Measurements from ENCODE around the gene TMEM167A. TPM values are rescaled to one million over a fixed set of nuclear protein-coding genes. Genes with fewer than 3 reads are reported as not detected.
"Not testable (repeated sequence)": the region's sequence is repeated elsewhere in the genome, so short reads cannot be mapped to it uniquely, and the experiment has no call there.

The TMEM167A gene
- total RNA-seq, 1 experiment from 2014 or later: 76.5 TPM

- Histone ChIP-seq H3K36me3 (replicated peaks; ENCODE audit: control insufficient read depth, insufficient read depth, low read length) (no peaks in the 10 kb centered on the region; the same call in 1 of the 2 replicates), H3K27me3 (ENCODE audit: control insufficient read depth, insufficient read depth, low read length) (no peaks in the 10 kb centered on the region), H3K4me3 (ENCODE audit: insufficient read depth, low read depth, low read length) (no peak overlapping the region)
- DNase-seq: no peak
These were observed 7.9 kb downstream of the TMEM167A start for GRCh38 chr5:83069096-83069799.

- H3K27me3 ChIP-seq (ENCODE audit: control insufficient read depth, insufficient read depth, low read length); H3K36me3 ChIP-seq (replicated peaks; ENCODE audit: control insufficient read depth, insufficient read depth, low read length); DNase-seq; H3K4me3 ChIP-seq (ENCODE audit: insufficient read depth, low read depth, low read length): not testable (repeated sequence)
These were observed 9.8 kb downstream of the TMEM167A start for GRCh38 chr5:83067377-83067776.

DNA sequence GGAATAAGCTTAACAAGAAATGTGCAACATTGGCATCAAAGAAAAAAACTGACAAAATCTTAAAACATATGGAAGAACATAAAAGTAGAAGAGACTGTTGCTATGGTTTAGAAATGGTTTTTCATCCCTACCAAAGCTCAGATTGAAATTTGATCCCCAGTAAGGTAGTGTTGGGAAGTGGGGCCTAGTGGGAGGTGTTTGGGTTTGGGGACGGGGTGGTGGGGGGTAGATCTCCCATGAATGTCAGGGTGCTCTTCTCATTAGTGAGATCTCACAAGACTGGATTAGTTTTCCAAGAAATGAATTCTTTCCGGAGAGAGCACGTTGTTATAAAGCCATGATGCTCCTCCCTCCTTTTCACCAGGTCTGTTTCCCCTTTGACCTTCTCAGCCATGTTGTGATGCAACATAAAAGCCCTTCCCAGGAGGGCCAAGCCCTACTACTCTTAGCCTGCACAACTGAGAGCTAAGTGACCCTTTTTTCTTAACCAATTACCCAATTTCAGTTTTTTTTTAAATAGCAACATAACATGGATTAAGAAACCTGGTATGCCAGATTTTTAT, 10.6 kb downstream of the TMEM167A start:
- Histone ChIP-seq H3K27me3 (ENCODE audit: control insufficient read depth, insufficient read depth, low read length) (no peaks in the 10 kb centered on the region), H3K4me3 (ENCODE audit: insufficient read depth, low read depth, low read length) (no peak overlapping the region), H3K36me3 (replicated peaks; ENCODE audit: control insufficient read depth, insufficient read depth, low read length) (no peaks in the 10 kb centered on the region; the same call in none of the 2 replicates)
- peak; percentile 12 for DNase-seq

GRCh38 chr5:83059341-83059740, 17.9 kb downstream of the TMEM167A start:
- Histone ChIP-seq H3K27me3 (ENCODE audit: control insufficient read depth, insufficient read depth, low read length) (no peaks in the 10 kb centered on the region), H3K36me3 (replicated peaks; ENCODE audit: control insufficient read depth, insufficient read depth, low read length) (peaks cover 2% of the 10 kb centered on the region), H3K4me3 (ENCODE audit: insufficient read depth, low read depth, low read length) (no peak overlapping the region)
- DNase-seq: no peak

DNA sequence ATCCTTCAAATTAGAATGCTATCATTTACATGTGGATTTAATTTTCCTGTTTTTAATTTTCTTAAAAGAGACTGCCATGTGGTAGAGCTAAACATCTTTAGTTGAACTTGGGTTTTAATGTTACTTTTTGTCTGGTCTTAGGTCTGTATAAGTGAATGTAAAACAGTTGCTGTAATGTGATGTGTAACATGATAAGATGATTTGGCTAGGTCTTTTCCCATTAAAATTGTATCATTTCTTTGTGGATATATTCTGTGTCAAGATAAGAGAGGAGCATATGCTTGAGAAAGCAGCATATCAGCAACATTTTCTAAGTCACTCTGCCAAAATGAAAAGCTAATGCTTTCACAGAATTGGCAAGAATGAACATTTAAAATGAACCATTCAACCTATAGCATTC, 18.5 kb downstream of the TMEM167A start:
- Histone ChIP-seq H3K36me3 (replicated peaks; ENCODE audit: control insufficient read depth, insufficient read depth, low read length) (peaks cover 4% of the 10 kb centered on the region), H3K4me3 (ENCODE audit: insufficient read depth, low read depth, low read length) (no peak overlapping the region), H3K27me3 (ENCODE audit: control insufficient read depth, insufficient read depth, low read length) (no peaks in the 10 kb centered on the region)
- DNase-seq: no peak

DNA sequence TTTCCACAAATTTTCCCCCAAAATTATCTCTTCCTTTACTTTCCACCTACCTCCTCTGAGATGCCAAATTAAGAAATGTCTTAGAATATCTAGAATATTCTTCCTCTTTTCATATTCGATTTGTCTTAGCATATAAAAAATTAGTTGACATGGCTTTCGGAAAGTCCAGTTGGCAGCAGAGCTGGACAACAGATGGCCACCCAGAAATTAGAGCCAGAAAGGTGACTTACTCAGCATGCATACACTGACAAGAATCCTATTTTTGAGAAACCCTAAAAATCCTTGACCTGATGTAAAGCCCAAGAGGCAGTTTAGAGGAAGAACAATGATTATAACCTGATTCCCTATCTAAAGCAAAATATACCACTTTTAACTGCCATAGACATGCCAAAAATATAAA, 22.0 kb downstream of the TMEM167A start:
- Histone ChIP-seq H3K27me3 (ENCODE audit: control insufficient read depth, insufficient read depth, low read length) (no peaks in the 10 kb centered on the region), H3K4me3 (ENCODE audit: insufficient read depth, low read depth, low read length) (no peak overlapping the region), H3K36me3 (replicated peaks; ENCODE audit: control insufficient read depth, insufficient read depth, low read length) (peaks cover 6% of the 10 kb centered on the region)
- DNase-seq: no peak

GRCh38 chr5:83050723-83051340, 26.4 kb downstream of the TMEM167A start:
- Histone ChIP-seq H3K4me3 (ENCODE audit: insufficient read depth, low read depth, low read length) (no peak overlapping the region), H3K36me3 (replicated peaks; ENCODE audit: control insufficient read depth, insufficient read depth, low read length) (peaks cover 5% of the 10 kb centered on the region), H3K27me3 (ENCODE audit: control insufficient read depth, insufficient read depth, low read length) (no peaks in the 10 kb centered on the region)
- DNase-seq: no peak

- Histone ChIP-seq H3K4me3 (ENCODE audit: insufficient read depth, low read depth, low read length) (no peak overlapping the region), H3K36me3 (replicated peaks; ENCODE audit: control insufficient read depth, insufficient read depth, low read length) (peaks cover 5% of the 10 kb centered on the region), H3K27me3 (ENCODE audit: control insufficient read depth, insufficient read depth, low read length) (no peaks in the 10 kb centered on the region)
- no peak for DNase-seq
These were observed 27.8 kb downstream of the TMEM167A start for GRCh38 chr5:83049370-83049885.

- Histone ChIP-seq H3K36me3 (replicated peaks; ENCODE audit: control insufficient read depth, insufficient read depth, low read length) (peaks cover 4% of the 10 kb centered on the region), H3K27me3 (ENCODE audit: control insufficient read depth, insufficient read depth, low read length) (no peaks in the 10 kb centered on the region), H3K4me3 (ENCODE audit: insufficient read depth, low read depth, low read length) (no peak overlapping the region)
- no peak for DNase-seq
These were observed 28.4 kb downstream of the TMEM167A start for GRCh38 chr5:83048811-83049210.

DNA sequence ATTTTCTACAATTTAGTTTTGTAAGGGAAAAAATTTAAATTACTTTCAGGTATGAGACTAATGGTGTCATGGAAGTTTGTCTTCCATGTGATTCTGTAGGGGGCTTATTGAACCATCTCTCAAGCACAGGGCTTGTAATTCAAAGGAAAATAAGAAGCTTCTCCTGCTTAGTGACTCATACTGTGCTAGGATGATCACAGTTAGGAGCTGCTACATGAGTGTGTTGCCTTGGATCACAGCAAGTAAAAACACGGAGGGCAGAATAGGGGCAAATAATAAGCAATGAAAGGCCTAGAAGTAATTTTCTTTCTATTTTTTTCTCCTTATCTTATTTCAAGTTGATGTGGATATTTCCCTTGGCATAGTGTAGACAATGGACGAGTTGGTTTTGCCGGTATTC, 28.9 kb downstream of the TMEM167A start:
- no peaks in the 10 kb centered on the region for H3K27me3 ChIP-seq (ENCODE audit: control insufficient read depth, insufficient read depth, low read length)
- H3K36me3 ChIP-seq (replicated peaks; ENCODE audit: control insufficient read depth, insufficient read depth, low read length): peaks cover 4% of the 10 kb centered on the region
- no peak for DNase-seq
- H3K4me3 ChIP-seq (ENCODE audit: insufficient read depth, low read depth, low read length): no peak overlapping the region

DNA sequence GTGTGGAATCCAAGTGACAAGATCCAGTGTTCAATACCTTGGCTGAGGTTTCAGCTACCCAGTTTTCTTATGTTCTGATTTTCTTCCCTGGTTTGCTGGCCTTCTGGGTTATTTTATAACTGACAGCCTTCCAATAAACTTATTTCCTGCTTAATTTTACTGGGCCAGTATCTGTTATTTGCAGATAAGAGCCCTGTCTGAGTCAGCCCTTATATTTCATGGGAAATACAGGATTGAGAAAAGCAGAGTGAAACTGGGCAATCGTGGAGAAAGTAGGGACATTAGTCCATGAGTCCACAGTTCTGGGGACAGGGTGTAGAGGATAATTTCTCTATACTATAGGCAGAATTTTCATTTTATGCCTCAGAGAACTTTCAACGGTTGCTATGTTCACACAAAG, 32.3 kb downstream of the TMEM167A start:
- Histone ChIP-seq H3K4me3 (ENCODE audit: insufficient read depth, low read depth, low read length) (no peak overlapping the region), H3K27me3 (ENCODE audit: control insufficient read depth, insufficient read depth, low read length) (no peaks in the 10 kb centered on the region), H3K36me3 (replicated peaks; ENCODE audit: control insufficient read depth, insufficient read depth, low read length) (no peaks in the 10 kb centered on the region)
- DNase-seq: no peak

- Histone ChIP-seq H3K36me3 (replicated peaks; ENCODE audit: control insufficient read depth, insufficient read depth, low read length) (no peaks in the 10 kb centered on the region), H3K27me3 (ENCODE audit: control insufficient read depth, insufficient read depth, low read length) (no peaks in the 10 kb centered on the region), H3K4me3 (ENCODE audit: insufficient read depth, low read depth, low read length) (no peak overlapping the region)
- no peak for DNase-seq
These were observed 34.7 kb downstream of the TMEM167A start for GRCh38 chr5:83042507-83042906.

GRCh38 chr5:83038924-83039323, 38.3 kb downstream of the TMEM167A start:
- H3K4me3 ChIP-seq (ENCODE audit: insufficient read depth, low read depth, low read length): no peak overlapping the region
- H3K27me3 ChIP-seq (ENCODE audit: control insufficient read depth, insufficient read depth, low read length): no peaks in the 10 kb centered on the region
- no peaks in the 10 kb centered on the region for H3K36me3 ChIP-seq (replicated peaks; ENCODE audit: control insufficient read depth, insufficient read depth, low read length)
- no peak for DNase-seq

DNA sequence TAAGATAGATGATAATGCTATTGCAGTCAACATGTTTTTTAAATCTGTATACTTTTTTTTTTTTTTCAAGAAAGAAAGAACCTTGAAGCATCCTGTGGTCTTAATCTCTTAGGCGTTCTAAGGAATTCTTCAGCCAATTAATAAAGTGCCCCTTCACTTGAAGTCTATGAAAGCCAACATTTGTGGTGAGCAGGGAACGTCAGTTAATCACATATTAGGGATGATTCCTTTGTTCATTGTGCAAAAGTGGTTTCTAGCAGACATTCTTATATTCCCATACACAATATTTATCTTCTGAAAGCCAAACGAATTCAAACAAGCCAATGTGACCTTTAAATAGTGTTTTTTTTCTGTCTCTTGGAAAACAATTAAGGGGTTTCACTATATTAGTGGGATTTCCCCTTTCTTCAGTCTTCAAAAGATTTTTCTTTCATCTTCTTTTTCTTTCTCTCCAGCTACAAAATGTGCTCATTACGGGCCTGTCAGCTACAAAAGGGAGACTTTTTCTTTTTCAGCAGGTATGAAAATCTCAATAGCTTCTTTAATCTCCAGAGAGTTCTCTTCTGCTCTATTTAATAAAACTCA, 40.1 kb downstream of the TMEM167A start:
- Histone ChIP-seq H3K4me3 (ENCODE audit: insufficient read depth, low read depth, low read length) (no peak overlapping the region), H3K27me3 (ENCODE audit: control insufficient read depth, insufficient read depth, low read length) (no peaks in the 10 kb centered on the region), H3K36me3 (replicated peaks; ENCODE audit: control insufficient read depth, insufficient read depth, low read length) (no peaks in the 10 kb centered on the region)
- no peak for DNase-seq

Measured in H7 (cell line).